ENCODE data around the gene TNNI3K.

The TNNI3K gene

DNA sequence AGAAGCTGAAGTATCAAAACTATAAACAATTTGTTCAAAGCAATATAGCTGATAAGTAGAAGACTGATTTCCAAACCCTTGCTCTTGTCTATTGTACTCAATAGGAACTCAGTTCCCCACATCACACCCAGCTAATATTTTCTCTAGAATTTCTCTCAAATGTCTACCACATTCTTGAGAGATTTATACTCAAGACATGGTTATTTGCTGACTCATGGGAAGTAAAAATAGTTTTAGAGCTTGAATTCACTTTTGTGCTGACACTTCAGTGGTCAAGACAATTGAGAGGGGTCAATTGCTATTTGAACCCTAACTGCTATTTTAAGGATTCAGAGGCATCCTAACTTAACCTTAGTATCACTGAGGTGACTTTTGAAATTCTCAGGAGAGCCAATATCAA lies 99.0 kb downstream of the TNNI3K start:
- TF ChIP-seq, protein P1, sequence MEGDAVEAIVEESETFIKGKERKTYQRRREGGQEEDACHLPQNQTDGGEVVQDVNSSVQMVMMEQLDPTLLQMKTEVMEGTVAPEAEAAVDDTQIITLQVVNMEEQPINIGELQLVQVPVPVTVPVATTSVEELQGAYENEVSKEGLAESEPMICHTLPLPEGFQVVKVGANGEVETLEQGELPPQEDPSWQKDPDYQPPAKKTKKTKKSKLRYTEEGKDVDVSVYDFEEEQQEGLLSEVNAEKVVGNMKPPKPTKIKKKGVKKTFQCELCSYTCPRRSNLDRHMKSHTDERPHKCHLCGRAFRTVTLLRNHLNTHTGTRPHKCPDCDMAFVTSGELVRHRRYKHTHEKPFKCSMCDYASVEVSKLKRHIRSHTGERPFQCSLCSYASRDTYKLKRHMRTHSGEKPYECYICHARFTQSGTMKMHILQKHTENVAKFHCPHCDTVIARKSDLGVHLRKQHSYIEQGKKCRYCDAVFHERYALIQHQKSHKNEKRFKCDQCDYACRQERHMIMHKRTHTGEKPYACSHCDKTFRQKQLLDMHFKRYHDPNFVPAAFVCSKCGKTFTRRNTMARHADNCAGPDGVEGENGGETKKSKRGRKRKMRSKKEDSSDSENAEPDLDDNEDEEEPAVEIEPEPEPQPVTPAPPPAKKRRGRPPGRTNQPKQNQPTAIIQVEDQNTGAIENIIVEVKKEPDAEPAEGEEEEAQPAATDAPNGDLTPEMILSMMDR (IDR thresholded peaks at IDR 0.05; ENCODE audit: insufficient read depth, low read length, poor library complexity, severe bottlenecking): no peak

GRCh38 chr1:74340656-74341055 lies 105.5 kb downstream of the TNNI3K start:
- no peaks in the 10 kb centered on the region for H3K36me3 ChIP-seq (ENCODE audit: control insufficient read depth, insufficient read depth, low read length)
- H3K4me3 ChIP-seq (replicated peaks; ENCODE audit: low read depth, low read length): no peak overlapping the region
- TF ChIP-seq, protein P1 (IDR thresholded peaks at IDR 0.05; ENCODE audit: insufficient read depth, low read length, poor library complexity, severe bottlenecking): no peak
- no peaks in the 10 kb centered on the region for H3K27me3 ChIP-seq (replicated peaks; ENCODE audit: control insufficient read depth, insufficient read depth, low read length)
- DNase-seq (ENCODE audit: extremely low read depth, insufficient read length): no peak

More for the DNA sequence above, 99.0 kb downstream of the TNNI3K start:
- DNase-seq (ENCODE audit: extremely low read depth, insufficient read length): no peak
- H3K4me3 ChIP-seq (replicated peaks; ENCODE audit: low read depth, low read length): no peak overlapping the region
- H3K36me3 ChIP-seq (ENCODE audit: control insufficient read depth, insufficient read depth, low read length): no peaks in the 10 kb centered on the region
- no peaks in the 10 kb centered on the region for H3K27me3 ChIP-seq (replicated peaks; ENCODE audit: control insufficient read depth, insufficient read depth, low read length)

GRCh38 chr1:74341702-74342339 lies 106.6 kb downstream of the TNNI3K start:
- H3K4me3 ChIP-seq (replicated peaks; ENCODE audit: low read depth, low read length): no peak overlapping the region
- no peaks in the 10 kb centered on the region for H3K36me3 ChIP-seq (ENCODE audit: control insufficient read depth, insufficient read depth, low read length)
- H3K27me3 ChIP-seq (replicated peaks; ENCODE audit: control insufficient read depth, insufficient read depth, low read length): no peaks in the 10 kb centered on the region
- TF ChIP-seq, protein P1 (IDR thresholded peaks at IDR 0.05; ENCODE audit: insufficient read depth, low read length, poor library complexity, severe bottlenecking): no peak
- DNase-seq (ENCODE audit: extremely low read depth, insufficient read length): no peak

DNA sequence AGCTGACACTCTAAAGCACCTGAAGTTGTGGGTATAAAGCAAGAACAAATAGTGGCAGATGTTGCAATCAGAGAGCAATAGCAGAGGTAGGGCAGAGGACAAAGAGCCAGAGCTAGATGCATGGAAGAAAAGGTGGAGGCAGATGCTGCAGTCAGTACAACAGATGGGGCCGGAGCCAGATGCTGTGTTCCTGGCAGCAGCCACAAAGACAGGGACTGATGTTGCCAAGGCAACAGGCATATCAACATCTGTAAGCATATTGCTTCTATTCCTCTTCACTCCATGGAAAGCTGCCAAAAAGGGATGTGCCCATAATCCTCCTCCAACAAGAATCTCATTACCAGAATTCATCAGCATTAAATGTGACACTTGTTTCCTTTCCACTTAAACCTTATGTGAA lies 108.0 kb downstream of the TNNI3K start:
- no peak for DNase-seq (ENCODE audit: extremely low read depth, insufficient read length)
- H3K27me3 ChIP-seq (replicated peaks; ENCODE audit: control insufficient read depth, insufficient read depth, low read length): no peaks in the 10 kb centered on the region
- no peaks in the 10 kb centered on the region for H3K36me3 ChIP-seq (ENCODE audit: control insufficient read depth, insufficient read depth, low read length)
- TF ChIP-seq, protein P1 (IDR thresholded peaks at IDR 0.05; ENCODE audit: insufficient read depth, low read length, poor library complexity, severe bottlenecking): no peak
- H3K4me3 ChIP-seq (replicated peaks; ENCODE audit: low read depth, low read length): no peak overlapping the region

GRCh38 chr1:74344387-74344786 lies 109.2 kb downstream of the TNNI3K start:
- TF ChIP-seq, protein P1 (IDR thresholded peaks at IDR 0.05; ENCODE audit: insufficient read depth, low read length, poor library complexity, severe bottlenecking): no peak
- Histone ChIP-seq H3K36me3 (ENCODE audit: control insufficient read depth, insufficient read depth, low read length) (no peaks in the 10 kb centered on the region), H3K4me3 (replicated peaks; ENCODE audit: low read depth, low read length) (no peak overlapping the region), H3K27me3 (replicated peaks; ENCODE audit: control insufficient read depth, insufficient read depth, low read length) (no peaks in the 10 kb centered on the region)
- DNase-seq (ENCODE audit: extremely low read depth, insufficient read length): no peak

DNA sequence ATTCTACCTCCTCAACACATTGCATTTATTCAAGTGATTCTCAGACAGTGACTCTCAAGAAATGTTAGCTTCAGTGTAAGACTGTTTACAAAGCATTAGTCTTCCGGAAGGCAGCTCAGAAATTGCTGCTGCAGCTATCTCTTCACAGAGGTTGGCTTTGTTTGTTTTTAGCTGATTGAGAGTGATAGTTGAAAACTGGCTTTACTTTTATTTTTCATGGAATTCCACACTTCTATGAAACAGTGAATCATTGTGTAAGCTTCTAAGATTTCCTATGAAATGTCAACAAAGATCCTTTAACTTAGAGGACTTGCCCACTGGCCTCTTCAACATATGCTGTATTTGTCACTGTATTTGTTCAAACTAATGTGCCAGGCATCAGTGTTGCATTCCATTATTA lies 121.3 kb downstream of the TNNI3K start:
- Histone ChIP-seq H3K27me3 (replicated peaks; ENCODE audit: control insufficient read depth, insufficient read depth, low read length) (no peaks in the 10 kb centered on the region), H3K4me3 (replicated peaks; ENCODE audit: low read depth, low read length) (no peak overlapping the region), H3K36me3 (ENCODE audit: control insufficient read depth, insufficient read depth, low read length) (no peaks in the 10 kb centered on the region)
- no peak for DNase-seq (ENCODE audit: extremely low read depth, insufficient read length)
- TF ChIP-seq, protein P1 (IDR thresholded peaks at IDR 0.05; ENCODE audit: insufficient read depth, low read length, poor library complexity, severe bottlenecking): no peak
